NCI-H2107 (cell line): ENCODE measurements around the gene ELMOD2.
"Not testable (repeated sequence)": the region's sequence is repeated elsewhere in the genome, so short reads cannot be mapped to it uniquely, and the experiment has no call there.

Source experiments
- DNase-seq: peaks from one replicate; lab custom pipeline; 2025; lab: John Stamatoyannopoulos, UW

The ELMOD2 gene

DNA sequence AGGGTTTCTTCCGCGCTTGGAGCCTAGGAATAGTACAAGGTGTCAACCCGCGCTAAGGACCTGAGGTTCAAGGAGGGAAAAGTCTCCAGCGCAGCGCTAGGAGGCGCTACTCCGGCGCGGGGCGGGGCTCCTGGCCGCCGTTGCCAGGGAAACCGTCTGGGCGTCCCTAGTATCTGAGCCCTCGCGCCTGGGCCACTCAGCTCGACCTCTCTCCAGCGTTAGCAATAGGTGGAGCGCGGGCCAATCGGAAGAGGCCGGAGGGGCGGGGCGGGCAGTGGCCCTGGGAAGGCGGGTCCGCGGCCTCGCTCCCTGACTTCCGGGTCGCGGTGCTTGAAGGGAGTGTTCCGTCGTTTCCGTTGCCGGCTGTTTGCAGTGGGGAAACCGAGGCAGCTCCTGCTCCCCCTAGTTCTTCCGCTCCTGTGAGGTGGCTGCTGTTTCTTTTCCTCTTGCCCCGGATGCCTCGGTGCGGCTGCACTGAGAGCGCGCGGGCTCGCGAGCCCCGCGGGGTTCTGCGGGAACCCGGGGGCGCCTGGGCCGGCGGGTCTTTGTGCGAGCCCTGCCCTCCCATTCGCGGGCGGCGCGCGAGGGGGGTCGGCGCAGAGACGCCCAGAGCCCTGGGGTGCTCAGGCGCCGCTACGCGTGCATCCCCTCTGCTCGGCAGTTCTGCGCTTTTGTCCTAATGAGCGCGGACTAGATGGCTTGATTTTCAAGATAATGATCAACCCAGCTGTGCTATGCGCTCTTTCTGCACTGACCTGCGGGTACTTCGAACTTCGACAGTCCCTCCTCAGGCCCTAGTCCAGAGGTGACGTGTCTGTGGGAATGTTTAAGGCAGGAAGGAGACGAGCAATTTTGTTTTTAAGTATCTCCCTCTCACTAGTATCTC lies at the start of gene ELMOD2:
ELMOD2 (plus strand) TSS at position 312 of the 886 bp plus-strand sequence. CDS start 1,261 bp downstream, outside the sequence.
- peak; percentile 90 for DNase-seq

- DNase-seq, result no peak
Observed at GRCh38 chr4:140483445-140483844, 40.5 kb upstream of the ELMOD2 start.

DNA sequence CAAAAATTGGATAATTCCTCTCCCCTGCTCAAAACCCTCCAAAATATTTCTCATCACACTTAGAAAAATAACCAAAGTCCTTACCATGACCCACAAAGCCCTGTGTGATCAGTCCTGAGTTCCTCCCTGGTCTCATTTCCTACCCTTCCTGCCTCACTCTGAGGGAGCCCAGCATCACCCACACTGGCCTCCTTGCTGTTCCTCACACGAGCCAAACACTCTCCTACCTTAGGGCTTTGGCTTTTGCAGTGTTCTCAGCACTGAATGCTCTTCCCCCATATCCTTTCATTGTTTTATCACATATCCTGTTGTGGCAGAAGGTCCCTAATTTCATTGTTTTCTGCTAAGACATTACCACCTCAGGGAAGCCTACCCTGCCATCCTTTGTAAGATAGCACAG lies 38.0 kb upstream of the ELMOD2 start:
- no peak for DNase-seq

DNA sequence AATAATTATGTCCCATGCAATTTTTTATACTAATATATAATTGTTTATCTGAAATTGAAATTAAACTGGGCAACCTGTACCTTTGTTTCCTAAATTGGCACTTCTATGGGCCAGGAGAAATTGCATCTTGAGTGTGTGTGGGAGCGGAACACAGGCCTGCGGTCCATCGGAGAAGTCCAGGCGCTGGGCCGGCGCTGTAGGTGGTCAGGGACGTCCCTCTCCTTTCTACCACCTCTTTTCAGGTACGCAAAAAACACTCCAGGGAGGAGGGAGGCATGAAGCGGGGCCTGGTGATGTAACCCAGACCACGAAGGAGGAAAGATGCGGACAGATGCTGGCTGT lies 26.6 kb upstream of the ELMOD2 start:
- no peak for DNase-seq

DNA sequence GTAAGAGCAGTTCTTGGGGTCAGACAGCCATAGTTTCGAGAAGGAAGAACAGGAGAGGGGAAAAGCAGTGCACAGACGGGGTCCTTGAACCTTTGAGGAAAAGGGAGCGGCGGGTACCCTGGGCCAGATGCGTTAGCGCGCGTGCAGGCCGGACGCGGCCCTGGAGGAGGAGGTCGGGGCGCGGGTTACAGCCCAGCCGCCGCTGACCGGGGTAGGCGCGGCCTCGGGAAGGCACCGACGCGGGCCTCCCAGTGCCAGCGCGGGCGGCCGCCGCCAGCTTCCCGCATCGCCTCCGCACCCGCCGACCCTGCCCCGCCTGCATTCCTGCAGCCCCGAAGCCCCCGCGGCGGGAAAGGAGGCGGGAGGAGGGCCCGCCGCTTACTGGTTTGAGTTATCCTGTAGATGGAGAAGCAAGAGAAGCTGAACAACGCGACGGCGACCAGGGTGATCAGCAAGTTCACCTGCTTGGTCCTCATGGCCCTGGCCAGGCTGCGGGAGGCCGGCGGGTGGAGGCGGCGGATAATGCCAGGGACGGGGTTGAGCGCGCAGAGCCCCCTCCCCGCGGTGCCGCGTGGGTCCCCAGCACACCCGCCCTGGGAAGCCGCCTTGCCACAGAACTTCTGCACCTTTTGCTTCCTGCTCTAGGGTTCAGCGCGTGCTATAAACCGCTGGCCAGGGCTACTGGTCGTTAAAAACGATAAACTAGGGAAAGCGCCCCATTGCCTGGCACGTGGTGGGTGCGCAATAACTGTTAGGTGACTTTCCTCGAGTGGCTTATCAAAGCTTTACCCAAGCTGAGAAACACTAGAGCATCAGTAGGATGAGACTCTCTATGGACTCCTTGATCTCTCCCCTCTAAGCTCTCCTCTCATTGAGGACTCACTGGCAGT lies 26.0 kb upstream of the ELMOD2 start, which contains the start of gene MGAT4D:
MGAT4D (minus strand) TSS at position 547 of the 890 bp plus-strand sequence; CDS start at position 476, 71 bp downstream.
- no peak for DNase-seq

- DNase-seq, result no peak
Observed at GRCh38 chr4:140499391-140499790, 24.6 kb upstream of the ELMOD2 start.

- DNase-seq, result no peak
Observed at GRCh38 chr4:140504261-140504660, 19.7 kb upstream of the ELMOD2 start.

- not testable (repeated sequence) for DNase-seq
Observed at GRCh38 chr4:140513765-140514164, 10.2 kb upstream of the ELMOD2 start.

- no peak for DNase-seq
Observed at GRCh38 chr4:140515423-140515822, 8.5 kb upstream of the ELMOD2 start.

DNA sequence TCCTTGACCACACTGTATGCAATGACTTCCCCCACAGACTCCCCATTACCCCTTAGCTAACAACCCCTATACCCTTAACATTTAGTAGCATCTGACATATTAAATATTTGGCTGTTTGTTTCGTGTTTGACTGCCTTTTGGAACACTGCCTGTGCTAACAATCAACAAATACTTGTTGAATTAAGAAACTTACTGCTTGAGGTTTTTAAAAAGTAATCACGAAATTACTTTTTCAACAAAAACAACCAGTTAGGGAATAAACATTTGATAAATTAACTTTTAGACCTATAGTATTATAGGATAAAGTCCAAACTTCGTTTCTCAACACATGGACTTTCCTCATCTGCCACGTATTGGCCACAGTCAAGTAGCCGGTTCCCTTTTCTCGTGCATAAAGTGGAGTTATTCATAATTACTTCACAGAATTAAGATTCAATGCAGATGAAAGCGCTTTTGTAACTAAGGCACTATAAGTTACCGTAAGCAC lies 555 bp upstream of the ELMOD2 start:
- no peak for DNase-seq

- DNase-seq, result no peak
Observed at GRCh38 chr4:140529434-140529833, 5.5 kb downstream of the ELMOD2 start.

DNA sequence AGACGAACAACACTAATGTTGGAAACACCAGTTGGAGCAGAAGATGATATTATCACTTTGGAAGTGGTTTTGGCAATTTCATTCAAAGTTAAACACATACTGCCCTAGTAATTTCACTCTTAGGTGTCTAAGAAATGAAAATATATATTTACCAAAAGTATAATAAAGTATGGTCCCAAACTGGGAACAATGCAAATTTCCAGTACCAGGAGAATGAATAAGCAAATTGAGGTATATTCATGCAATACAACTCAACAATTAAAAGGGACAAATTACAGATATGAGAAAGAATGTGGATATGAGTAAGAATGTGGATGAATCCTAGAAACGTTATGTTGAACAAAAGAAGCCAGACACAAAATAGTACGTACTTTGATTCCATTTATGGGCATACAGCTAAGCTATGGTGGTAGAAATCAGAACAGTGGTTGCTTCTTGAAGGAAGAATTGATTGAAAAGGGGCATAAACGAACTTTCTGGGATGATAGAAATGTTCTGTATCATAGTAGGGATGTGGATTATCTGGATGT lies 10.0 kb downstream of the ELMOD2 start:
- DNase-seq, result no peak

DNA sequence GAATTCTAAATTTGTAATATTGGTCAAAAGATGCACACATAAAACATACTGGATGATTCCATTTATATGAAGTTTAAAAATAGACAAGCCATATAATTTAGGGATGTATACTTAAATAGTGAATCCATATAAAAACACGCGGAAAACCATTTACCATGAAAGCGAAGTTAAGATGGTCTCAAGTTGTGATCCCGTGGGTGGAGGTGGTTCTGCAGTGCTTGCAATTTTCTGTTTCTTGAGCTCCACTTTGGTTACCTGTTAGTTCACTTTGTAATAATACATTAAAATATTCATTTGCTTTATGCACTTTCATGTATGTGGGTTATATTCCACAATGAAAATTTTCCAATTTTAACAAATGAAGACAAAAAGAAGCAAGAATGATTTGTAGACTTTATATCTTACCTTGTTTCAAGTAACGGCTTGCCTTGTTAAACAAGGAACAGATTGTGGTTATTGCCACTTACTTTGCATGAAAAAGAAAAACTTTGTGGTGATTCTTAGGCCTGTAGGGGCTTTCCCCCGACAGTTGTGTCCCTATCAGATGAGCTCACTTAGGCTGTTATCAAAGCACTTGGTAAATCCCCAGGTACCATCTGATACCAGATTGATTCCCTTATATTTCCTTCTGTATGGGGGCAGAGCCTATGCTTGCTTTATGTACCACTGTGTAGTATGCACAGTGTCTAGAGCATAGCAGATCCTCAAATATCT lies 32.6 kb downstream of the ELMOD2 start:
- no peak for DNase-seq

DNA sequence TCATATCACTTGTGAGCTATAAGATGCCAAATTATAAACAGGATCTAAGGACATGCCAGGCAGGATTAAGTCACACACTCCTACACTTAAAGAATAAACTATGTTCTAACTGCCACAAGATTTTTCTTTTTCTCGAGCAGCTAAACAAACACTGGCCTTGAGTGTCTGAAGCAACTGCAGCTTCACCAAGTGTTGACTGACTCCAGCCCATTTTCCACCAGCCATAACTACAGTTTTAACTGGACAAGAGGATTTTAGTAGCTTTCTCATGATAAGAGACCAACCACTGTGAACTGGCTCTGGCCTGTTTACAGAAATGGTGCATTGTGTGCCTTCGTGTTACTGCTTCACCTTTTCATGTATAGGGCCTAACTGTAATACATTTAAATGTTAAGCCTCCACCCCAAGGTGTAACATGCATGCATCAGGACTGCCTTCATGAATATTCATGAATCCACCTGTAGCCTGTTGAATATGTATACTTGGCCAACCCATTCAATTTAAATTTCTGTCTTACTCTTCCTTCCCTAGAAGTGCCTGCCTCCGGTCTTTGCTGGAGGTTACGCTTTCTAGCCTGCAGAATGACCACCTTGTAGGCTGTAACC lies 34.0 kb downstream of the ELMOD2 start:
- no peak for DNase-seq

- DNase-seq, result no peak
Observed at GRCh38 chr4:140559696-140560095, 35.7 kb downstream of the ELMOD2 start.

DNA sequence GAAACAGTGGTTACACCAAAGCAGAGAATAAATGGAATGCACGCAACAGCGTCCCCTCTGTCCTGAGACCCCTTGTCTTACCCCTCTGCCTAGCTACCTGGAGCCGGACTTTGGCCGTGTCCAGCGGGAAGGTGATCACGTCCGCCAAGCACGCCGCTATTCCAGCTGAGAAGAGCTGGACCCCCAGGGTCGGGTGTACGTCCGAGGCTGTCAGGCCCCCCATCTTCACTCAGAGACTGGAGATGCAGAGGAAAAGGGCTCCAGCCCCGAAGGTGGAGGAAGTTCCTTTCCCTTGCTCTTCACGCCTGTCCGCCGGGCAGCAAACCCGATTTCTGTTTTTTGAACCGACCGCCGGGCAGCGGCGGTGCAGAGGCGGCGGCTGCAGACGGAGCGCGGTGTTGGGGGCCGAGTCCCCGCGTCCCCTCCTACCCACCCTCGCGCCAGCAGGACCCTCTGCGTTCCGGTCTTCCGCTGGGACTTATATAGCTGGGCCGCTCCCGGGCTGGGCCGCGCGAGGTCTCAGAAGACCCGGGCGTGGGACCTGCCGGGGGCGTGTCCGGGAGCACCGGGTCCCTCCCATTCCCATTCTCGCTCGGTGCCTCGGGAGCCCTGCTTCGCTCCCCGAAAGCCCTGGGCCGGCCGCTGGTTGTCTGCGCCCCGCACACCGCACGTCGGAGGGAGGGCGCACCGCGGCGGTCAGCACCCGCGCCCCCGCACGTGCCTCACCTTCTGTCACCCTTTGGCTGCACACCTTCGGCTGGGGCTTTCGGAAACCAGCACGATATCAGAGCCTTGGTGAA lies 44.7 kb downstream of the ELMOD2 start, which contains the start of gene UCP1:
UCP1 (minus strand) TSS at position 455 of the 800 bp plus-strand sequence; CDS start at position 223, 232 bp downstream.
- DNase-seq, result no peak

- no peak for DNase-seq
Observed at GRCh38 chr4:140569307-140569638, 45.3 kb downstream of the ELMOD2 start.

DNA sequence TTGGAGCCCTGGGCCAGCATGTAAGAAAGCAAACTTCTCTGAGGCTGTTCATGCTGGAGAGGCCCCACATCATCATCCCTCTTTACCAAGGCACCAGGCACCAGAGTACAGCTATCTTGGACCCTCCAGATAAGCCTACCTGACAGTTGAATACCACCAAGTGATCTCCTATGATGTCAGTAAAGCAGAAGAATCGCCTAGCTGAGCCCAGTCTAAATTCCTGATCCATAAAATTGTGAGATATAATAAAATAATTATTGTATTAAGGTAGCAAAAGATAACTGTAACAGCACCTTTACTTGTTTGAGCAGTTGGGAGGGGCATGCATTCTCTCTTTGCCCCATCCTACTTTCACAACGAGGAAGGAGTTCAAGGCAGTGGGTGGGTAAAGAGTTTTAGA lies 47.7 kb downstream of the ELMOD2 start:
- DNase-seq, result no peak

GRCh38 chr4:140575489-140575888 lies 51.5 kb downstream of the ELMOD2 start:
- no peak for DNase-seq

- DNase-seq, result no peak
Observed at GRCh38 chr4:140579278-140579677, 55.3 kb downstream of the ELMOD2 start.
